GM19238 (cell line): ENCODE data around the gene UTP11.
"Not testable (repeated sequence)": the region's sequence is repeated elsewhere in the genome, so short reads cannot be mapped to it uniquely, and the experiment has no call there.

ENCODE experiments used
- DNase-seq: peaks from one replicate; pipeline ENCODE4 v3.0.0; 2011; ENCODE audit warnings: low spot score; ENCODE audit not compliant: insufficient read length

Gene UTP11

GRCh38 chr1:38027201-38028104 lies 14.9 kb downstream of the UTP11 start:
- DNase-seq, result no peak

DNA sequence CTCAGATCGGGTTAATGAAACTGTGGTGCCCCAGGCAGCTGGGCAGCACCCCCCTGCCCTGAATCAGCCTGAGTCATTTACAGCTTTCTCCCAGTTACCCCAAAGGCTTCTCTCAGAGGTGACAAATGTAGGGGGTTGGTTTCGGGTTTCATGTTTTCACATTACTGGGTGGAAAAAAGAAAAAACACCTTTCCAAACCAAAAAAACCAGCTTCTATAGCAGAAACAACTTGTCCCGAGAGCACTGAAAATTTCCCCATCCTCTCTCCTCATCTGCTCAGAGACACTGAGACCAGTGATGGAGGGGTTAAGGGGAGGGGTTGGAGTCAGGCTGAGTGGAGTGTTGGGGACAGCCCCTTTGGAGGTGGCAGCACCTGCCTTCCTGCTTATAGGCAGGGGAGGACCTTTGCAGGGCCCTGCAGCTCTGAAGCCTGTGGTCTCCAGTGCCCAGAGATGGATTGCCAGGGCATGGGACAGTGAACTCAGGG lies 15.6 kb downstream of the UTP11 start:
- DNase-seq, result peak; percentile 72

GRCh38 chr1:38028671-38029070 lies 16.1 kb downstream of the UTP11 start:
- no peak for DNase-seq

DNA sequence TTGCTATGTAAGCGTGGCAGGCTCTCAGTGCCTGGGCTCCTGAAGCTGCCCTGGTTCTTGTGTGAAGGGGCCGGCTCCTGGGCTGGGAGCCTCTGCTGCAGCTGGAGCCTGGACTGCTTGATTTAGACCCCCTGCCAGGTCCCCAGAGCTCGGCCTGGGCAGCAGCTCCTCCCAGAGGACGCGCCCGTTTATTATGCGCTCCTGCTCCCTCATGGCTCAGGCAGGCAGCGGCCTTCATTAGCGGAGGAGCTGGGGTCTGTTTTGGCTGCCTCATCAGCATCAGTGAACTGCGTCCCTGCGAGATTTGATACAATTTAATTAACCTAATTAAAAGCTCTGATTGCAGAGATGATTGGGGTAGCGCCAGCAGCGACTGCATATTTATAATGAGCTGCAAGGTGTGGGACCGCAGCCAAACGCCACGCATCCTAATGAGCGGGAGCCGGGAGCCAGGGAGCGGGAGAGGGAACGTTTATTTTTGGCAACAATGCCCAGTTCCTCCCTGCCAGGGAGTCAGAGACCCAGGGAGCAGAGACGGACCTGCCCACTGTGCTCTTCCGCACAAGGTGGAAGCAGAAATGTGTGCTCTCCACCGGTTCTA lies 16.6 kb downstream of the UTP11 start:
- no peak for DNase-seq

- peak; percentile 73 for DNase-seq
Observed at GRCh38 chr1:38029685-38030511, 17.4 kb downstream of the UTP11 start.

DNA sequence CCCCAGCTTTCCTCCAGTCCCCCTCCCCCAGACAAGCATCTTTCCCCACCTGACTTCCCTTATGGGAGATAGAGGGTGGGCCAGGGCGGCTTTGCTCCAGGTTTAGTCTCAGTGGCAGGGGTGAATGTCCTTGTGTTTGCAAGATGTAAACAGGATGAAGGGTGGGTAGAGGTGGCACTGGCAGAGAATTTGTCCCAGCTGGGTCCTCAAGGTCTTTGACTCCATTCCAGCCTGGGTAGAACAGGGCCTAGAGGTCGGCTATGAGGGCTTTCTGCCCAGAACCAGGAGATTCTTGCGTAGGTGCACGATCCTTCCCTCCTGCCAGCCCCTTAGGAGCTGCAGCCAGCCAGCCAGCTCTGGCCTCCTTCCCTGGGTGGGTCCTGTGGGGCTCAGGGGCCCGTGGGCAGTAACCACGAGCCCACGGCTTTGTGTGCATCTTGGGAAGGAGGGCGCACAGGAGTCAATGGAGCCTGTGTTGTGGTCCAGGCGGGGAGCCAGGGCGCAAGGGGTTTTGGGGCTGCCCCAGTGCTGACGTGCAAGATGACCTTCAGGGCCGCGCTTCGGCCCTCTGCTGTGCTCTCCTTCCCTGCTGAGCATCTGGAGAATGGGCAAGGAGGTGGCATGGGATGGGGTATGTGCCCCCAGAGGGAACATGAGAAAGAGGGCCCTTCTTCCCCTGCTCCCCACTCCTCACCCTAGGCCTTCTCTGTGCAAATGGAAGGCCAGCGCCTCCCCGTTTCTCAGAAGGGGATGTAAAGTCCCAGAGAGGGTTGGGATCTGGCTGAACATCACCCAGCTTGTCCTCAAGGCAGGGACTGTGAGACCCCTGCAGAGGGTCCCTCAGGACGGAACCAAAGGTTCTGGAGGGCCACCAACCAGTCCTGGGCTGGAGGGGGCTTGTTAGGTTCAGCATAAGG lies 18.3 kb downstream of the UTP11 start:
- DNase-seq, result no peak

GRCh38 chr1:38031513-38031866 lies 19.0 kb downstream of the UTP11 start:
- DNase-seq, result no peak

GRCh38 chr1:38032992-38033391 lies 20.5 kb downstream of the UTP11 start:
- DNase-seq, result not testable (repeated sequence)

DNA sequence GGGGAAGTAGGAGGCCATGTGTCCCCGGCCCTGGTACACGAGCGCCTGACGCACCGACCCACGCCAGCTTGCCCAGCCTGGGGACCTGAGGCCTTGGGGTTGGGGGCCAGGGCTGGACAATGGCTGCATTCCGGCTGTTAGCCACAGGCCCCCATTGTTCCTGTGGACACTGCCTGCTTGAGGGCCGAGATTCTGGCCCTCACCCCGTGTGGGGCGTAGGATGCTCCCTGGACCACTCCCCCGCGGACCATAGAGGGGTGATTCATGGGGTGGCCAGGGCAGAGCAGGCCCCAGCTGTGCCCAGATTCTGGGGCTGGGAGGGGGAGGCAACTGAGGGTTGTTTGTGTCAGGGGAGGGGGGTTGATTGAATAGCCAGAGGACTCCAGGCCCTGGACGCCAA lies 22.3 kb downstream of the UTP11 start:
- DNase-seq, result no peak

- peak; percentile 30 for DNase-seq
Observed at GRCh38 chr1:38037221-38037939, 24.8 kb downstream of the UTP11 start.

DNA sequence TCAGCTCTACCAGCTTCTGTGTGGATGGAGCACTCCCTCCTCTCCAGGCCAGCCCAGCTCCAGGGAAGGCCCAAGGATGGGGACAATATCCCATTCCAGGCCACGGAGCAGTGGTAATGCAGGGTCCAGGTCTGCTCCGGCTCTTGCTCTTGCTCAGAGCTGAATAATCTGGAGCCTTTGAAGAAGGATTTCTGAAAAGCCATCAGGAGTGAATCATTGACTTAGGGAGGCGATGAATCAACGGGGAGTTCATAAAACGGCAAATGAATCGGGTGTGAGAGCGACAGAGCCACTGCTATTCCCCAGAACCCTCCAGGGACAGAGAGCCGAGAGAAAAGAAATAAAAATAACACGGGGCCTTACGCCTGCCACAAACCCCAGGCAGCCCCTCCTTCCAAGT lies 26.3 kb downstream of the UTP11 start:
- no peak for DNase-seq

DNA sequence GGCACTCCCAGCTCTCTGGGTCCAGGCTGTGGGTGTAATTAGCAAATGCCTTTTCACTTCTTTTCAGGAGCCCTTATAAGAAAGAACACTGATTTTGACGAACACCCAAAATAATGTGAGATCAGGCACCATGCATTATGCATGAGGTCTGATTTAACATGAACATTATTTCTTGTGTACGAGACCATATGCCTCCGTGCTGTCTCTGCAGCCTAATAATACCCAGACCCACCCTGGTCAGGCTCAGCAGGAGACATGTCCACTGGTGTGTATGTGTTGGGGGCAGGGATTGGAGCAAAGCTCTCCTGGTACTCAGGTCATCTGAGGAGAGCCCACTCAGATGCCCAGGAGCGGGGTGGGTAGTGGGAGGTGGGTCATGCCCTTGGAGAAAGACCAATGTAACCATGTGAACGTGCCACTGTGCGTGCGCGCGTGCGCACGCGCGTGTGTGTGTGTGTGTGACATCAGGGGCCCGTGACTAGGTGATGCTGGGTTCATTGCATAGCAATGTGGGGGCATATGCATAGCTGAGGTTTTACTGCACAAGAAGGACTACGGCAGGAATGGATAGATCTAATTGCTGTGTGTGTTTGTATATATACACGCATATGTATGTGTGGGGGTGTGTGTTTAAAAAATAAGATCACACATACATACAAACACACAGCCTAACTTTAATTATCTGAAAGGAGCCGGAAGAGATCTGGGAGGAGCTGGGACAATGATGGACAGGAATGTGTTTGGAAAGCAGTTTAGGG lies 27.0 kb downstream of the UTP11 start:
- DNase-seq, result no peak

DNA sequence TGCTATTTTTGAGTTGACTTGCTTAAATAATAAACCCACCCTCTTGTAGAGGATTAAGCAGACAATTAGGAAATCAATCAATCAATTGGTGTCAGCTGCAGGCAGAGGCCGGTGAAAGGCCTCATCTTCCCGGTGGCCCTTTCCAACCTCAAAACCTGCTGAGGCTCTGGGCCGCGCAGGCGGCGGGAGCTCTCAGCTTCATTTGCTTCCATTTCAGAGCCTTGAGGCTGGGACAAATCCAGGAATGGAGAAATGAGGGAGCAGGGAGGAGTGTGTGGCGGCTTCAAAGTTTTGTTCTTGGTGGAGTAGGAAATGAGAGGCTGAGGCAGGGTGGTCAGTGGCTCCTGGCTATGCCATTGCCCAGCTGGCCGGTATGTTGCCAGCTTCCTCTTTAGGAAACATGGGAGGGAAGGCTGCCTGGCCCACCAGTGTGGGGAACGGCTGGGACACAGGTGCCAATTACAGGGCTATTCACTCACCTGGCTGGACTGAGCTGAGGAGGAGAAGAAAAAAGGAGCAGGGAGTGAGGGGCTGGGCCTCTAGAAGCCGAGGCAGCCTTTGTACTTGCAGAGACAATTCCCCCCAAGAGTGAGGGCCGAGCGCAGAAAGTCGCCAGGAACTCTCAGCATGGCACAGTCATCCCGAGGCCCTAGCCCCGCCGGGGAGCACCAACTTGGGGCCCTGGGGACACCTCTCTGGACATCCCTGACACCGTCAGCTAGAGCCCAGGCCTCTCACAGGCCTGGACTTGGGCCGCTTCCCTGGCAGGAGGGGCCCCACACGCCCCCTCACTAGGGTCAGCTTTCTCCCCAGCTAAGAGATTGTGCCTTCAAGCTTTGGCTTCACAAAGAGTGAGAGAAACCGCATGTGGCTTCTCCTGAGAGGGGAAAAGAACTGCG lies 29.7 kb downstream of the UTP11 start:
- DNase-seq, result no peak

GRCh38 chr1:38043036-38043747 lies 30.7 kb downstream of the UTP11 start:
- no peak for DNase-seq

DNA sequence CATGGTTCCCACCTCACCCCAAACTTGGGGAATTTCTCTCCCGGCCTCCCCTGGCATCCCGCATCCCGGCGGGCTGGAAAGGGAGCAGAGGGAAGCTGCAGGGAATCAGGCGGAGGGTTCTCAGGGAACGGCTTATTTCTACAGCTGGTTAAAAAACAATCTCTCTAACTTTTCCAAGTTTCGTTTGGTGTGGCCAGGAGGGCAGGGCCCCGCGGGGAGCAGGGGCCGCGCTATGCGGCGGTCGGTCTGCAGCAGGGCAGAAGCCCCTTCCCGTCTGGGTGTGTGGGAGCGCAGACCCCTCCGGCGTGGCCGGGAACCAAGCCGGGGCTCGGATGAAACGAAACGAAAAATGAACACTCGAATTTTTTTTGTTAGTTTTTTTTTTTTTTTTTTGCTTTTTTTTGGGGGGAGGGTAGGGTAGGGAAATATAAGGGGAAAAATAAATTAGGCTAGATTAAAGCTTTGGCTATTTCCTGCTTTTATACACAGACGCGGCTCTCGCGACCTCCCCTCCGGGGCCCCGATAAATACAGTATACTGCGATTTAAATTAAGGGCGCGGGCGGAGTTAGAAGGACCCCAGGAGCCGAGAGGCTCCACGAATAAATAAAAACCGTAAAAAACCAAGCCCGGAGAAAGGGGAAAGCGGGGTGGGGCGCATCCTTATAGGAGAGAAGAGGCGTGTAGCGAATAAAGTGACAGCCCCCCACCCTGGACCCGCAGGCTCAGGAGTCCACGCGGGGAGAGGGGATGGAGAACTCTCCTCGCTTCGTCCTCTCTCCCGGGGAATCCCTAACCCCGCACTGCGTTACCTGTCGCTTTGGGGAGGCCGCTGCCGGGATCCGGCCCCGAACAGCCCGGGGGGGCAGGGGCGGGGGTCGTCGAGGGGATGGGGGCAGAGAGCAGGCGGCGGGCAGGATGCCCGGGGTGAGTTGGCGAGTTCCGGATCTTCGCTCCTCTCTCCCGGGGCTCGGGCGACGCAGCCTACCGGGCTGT lies 32.0 kb downstream of the UTP11 start:
- no peak for DNase-seq
